GM12878 (cell line): ENCODE data around the gene ARHGAP15. TPM values are rescaled to one million over a fixed set of nuclear protein-coding genes. Genes with fewer than 3 reads are reported as not detected.

ENCODE experiments used
- ATAC-seq: fragments of 200-7000 bp; cut with Tn5 transposase; 3 replicates; pipeline ENCODE4 v1.9.1; 2020; ENCODE audit warnings: mild to moderate bottlenecking, moderate library complexity
- BruUV-seq: library from RNA; stranded (reverse); fragments of 400-500 nt; replicated peaks from 2 replicates; lab custom pipeline; 2021; lab: Mats Ljungman, UMichigan
- CTCF ChIA-PET: fragments of 300-600 bp; sonication (Branson Sonifier 250); formaldehyde crosslinking; extraction: SDS; loops from one replicate; lab custom pipeline; 2021; ENCODE audit warnings: inconsistent platforms; lab: Yijun Ruan, JAX
- POLR2A ChIA-PET: fragments of 350-600 bp; formaldehyde crosslinking; extraction: SDS; loops from one replicate; lab custom pipeline; 2021; ENCODE audit warnings: inconsistent platforms; lab: Charles Lee
- RAD21 ChIA-PET: fragments of 300-600 bp; sonication (Branson Sonifier 250); formaldehyde crosslinking; loops from one replicate; lab custom pipeline; 2023; ENCODE audit warnings: antibody characterized with exemption; ENCODE audit not compliant: unreplicated experiment; lab: Charles Lee
- SMC1A ChIA-PET: fragments of 300-600 bp; sonication (Branson Sonifier 250); formaldehyde crosslinking; loops from one replicate; lab custom pipeline; 2023; ENCODE audit not compliant: unreplicated experiment, uncharacterized antibody; lab: Charles Lee
- DNase-seq: peaks from one replicate; pipeline ENCODE4 v3.0.0-alpha.2; 2011; ENCODE audit warnings: low read depth, low spot score
- FAIRE-seq: peaks from 3 replicates; lab custom pipeline; 2011; peaks lifted over from hg19 to GRCh38; lab: Jason Lieb, UNC
- H2AFZ ChIP-seq: 2 replicates; pipeline ENCODE4 v1.6.0; 2011; ENCODE audit warnings: low read depth, low read length, control low read depth; ENCODE audit not compliant: control insufficient read depth
- H3K27ac ChIP-seq: 2 replicates; pipeline ENCODE4 v1.5.1; 2011; ENCODE audit warnings: control low read depth; ENCODE audit not compliant: control insufficient read depth, insufficient read depth
- H3K27me3 ChIP-seq, 2 experiments: replicated peaks in 1 of 2; 2 replicates each; pipeline versions ENCODE4 v1.6.0 to v1.6.1; 2011; ENCODE audit warnings: low read length in 1 of 2; ENCODE audit not compliant: control insufficient read depth in 2 of 2, insufficient read depth in 2 of 2
- H3K36me3 ChIP-seq, 2 experiments: 2 replicates each; pipeline ENCODE4 v1.5.1; 2011; ENCODE audit warnings: low read length in 1 of 2; ENCODE audit not compliant: control insufficient read depth in 2 of 2, insufficient read depth in 2 of 2
- H3K4me1 ChIP-seq: 2 replicates; pipeline ENCODE4 v1.6.1; 2011; ENCODE audit warnings: mild to moderate bottlenecking, low read length, moderate library complexity, mixed read lengths; ENCODE audit not compliant: control insufficient read depth, insufficient read depth
- H3K4me2 ChIP-seq: 2 replicates; pipeline ENCODE4 v1.6.0; 2011; ENCODE audit warnings: control low read depth; ENCODE audit not compliant: control insufficient read depth, insufficient read depth
- H3K4me3 ChIP-seq: fragments of 200-600 bp; sonication (generic); 2 replicates; pipeline ENCODE4 v1.5.1; 2016
- H3K79me2 ChIP-seq: 2 replicates; pipeline ENCODE4 v1.6.0; 2011; ENCODE audit warnings: low read length; ENCODE audit not compliant: control insufficient read depth, insufficient read depth
- H3K9ac ChIP-seq: 2 replicates; pipeline ENCODE4 v1.8.0; 2011; ENCODE audit warnings: low read length, control low read depth, mixed read lengths; ENCODE audit not compliant: control insufficient read depth, insufficient read depth
- H3K9me3 ChIP-seq: replicated peaks from 3 replicates; pipeline ENCODE4 v1.5.1; 2011; ENCODE audit warnings: mild to moderate bottlenecking, low read length; ENCODE audit not compliant: control insufficient read depth, insufficient read depth
- H4K20me1 ChIP-seq: 2 replicates; pipeline ENCODE4 v1.6.0; 2011; ENCODE audit not compliant: control insufficient read depth, insufficient read depth
- BCL11A ChIP-seq: IDR thresholded peaks from 2 replicates; pipeline ENCODE4 v1.6.1; 2011; ENCODE audit warnings: low read depth, low read length
- STAT3 ChIP-seq: IDR thresholded peaks from 2 replicates; pipeline ENCODE4 v1.6.1; 2011; ENCODE audit warnings: low read depth, low read length, improper control_type of control experiment
- ZNF384 ChIP-seq: IDR thresholded peaks from 2 replicates; pipeline ENCODE4 v1.6.1; 2012; ENCODE audit warnings: low read depth, mild to moderate bottlenecking, low read length, improper control_type of control experiment, borderline replicate concordance
- WGBS: methylation state at CpG from one replicate; pipeline ENCODE4 v1.1.6; 2016; ENCODE audit warnings: low lambda C conversion rate; ENCODE audit not compliant: insufficient replicate concordance, insufficient coverage; ENCODE audit errors: missing lambda C conversion rate; 5-methylcytosine and 5-hydroxymethylcytosine counted together
- in situ Hi-C: fragments of 300-500 bp; cut with MboI; formaldehyde crosslinking; loops from 9 replicates; pipeline ENCODE4 v1.14.3; 2018; ENCODE audit warnings: mixed read lengths
- intact Hi-C: fragments of 100-400 bp; cut with micrococcal nuclease; formaldehyde crosslinking; loops from one replicate; pipeline ENCODE4 v1.14.2; 2022; ENCODE audit not compliant: unreplicated experiment
- polyA plus RNA-seq, 11 experiments: library from polyadenylated mRNA; depleted of rRNA in 4 of 11; unstranded in 6 of 11; stranded (reverse) in 5 of 11; fragments of >200 nt; fragmentation: Nextera tagmentation in 4 of 11; fragmentation: Illumina TruSeq in 1 of 11; extraction: Ambion mirVana in 4 of 11; extraction: Trizol in 1 of 11; gene quantifications; 1 replicate in 1 of 11; 2 replicates in 10 of 11; pipeline versions ENCODE4 v1.2.1 to v1.2.3, GENCODE V29; 2011 to 2016; ENCODE audit warnings: inconsistent platforms in 2 of 11, missing spikeins in 2 of 11, low read depth in 1 of 11
- total RNA-seq, 4 experiments: library from RNA; depleted of rRNA in 3 of 4; stranded (reverse); fragments of >200 nt in 3 of 4; fragmentation: Illumina TruSeq in 1 of 4; extraction: Trizol in 1 of 4; gene quantifications; 2 replicates each; pipeline versions ENCODE4 v1.2.1 to v1.2.3, GENCODE V29; 2013 to 2021
- TF ChIP-seq, protein P1 (sequence below): fragments of 450-650 bp; IDR thresholded peaks from 2 replicates; pipeline ENCODE4 v1.6.1; 2017; ENCODE audit warnings: mild to moderate bottlenecking, moderate library complexity
- TF ChIP-seq, protein P2 (sequence below): IDR thresholded peaks from 2 replicates; pipeline ENCODE4 v1.6.1; 2011; ENCODE audit warnings: borderline replicate concordance, low read depth, mild to moderate bottlenecking, moderate library complexity, low read length; ENCODE audit not compliant: insufficient read depth, poor library complexity, severe bottlenecking
- TF ChIP-seq, protein P3 (sequence below): IDR thresholded peaks from 2 replicates; pipeline ENCODE4 v1.6.1; 2012; ENCODE audit warnings: improper control_type of control experiment, low read depth, low read length; ENCODE audit not compliant: insufficient replicate concordance
- TF ChIP-seq, protein P4 (sequence below): IDR thresholded peaks from 2 replicates; pipeline ENCODE4 v1.6.1; 2011; ENCODE audit warnings: borderline replicate concordance, low read depth, mild to moderate bottlenecking, moderate library complexity, mixed read lengths, low read length; ENCODE audit not compliant: insufficient read depth; ENCODE audit errors: extremely low read length

The ARHGAP15 gene
- total and polyA plus RNA-seq, 10 of the 15 experiments (the other 5 are each of a cell fraction or from before 2014, with no cell fraction given): 38.0 to 92.6 (median 66.7) TPM

DNA sequence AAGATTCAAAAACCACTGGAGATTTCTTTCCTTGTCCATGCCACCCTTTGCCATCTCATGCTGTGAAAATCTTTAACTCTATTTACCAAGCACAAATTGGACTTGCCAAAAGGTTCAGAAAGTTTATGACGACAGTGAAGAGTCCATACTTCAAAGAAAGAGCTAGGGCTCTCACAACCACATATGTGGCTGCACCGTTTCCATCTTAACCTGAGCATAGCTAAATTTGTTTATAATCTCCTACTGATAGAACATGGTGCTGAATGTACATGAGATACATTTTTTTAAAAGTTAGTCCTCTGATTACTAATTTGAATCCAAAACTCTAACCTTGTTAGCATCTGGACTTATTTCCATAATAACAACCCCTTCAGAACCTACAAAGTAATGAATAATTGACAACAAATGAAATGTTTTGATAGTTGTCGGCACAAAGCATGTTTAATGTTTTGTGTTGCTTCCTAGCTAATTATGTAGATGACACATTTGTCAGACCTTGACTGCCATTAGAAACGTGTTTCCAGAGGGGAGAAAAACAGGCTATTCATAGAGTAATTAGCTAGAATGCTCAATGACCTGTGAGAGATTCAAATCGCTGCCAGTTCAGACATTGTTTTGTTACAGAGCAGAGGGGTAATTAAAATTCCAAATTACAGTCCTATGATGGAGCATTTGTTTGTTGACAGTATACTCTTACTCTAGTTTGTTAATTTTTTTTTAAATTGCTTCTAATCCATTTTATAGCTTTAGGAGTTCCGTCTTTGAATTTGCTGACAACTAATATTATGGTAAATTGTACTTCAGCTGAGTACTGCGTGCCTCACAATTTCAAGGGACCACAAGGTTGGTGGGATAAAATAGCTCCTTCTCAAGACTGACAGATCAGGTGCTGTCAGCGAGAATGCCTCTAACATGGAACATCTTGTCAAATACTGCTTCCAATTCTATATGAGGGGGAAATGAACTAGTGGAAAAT lies 31.8 kb downstream of the ARHGAP15 start:
- in situ Hi-C loops (no loop called here), intact Hi-C loops (loop anchor here (5.0 kb wide), 1 partner anchor 49 kb away; no protein-coding TSS in a partner anchor)
- RAD21 ChIA-PET: interaction anchor here (0.9 to 5.1 kb wide), 17 partner anchors 12 to 126 kb away, joined by 3 to 43 read pairs (median 5); partner anchors contain the start of gene ARHGAP15
- Histone ChIP-seq H4K20me1 (0 out of 2 replicates have a peak, but pooled peaks cover 3% of the 10 kb centered on the region), H3K9me3 (no peaks in the 10 kb centered on the region), H3K4me3 (no peak overlapping the region), H3K4me1 (peaks cover 6% of the 10 kb centered on the region), H3K36me3 (peaks cover 0 to 11% of the 10 kb centered on the region in 2 experiments; a peak in 3 of 4 replicates), H2AFZ (no peak overlapping the region), H3K27me3 (no peaks in the 10 kb centered on the region), H3K79me2 (peaks cover 9% of the 10 kb centered on the region), H3K4me2 (no peak overlapping the region), H3K9ac (no peak overlapping the region), H3K27ac (no peak overlapping the region)
- BruUV-seq: no TSS peak
- SMC1A ChIA-PET: interaction anchor here (0.7 to 9.1 kb wide), 21 partner anchors 10 to 97 kb away, joined by 3 to 110 read pairs (median 4); partner anchors contain the start of gene ARHGAP15
- WGBS: 82% methylated on average over 8 of the region's 8 CpGs
- ATAC-seq: no peak
- DNase-seq: no peak
- no peak for FAIRE-seq
- POLR2A ChIA-PET: interaction anchor here (1.0 kb wide), 1 partner anchor 15 kb away, joined by 3 read pairs; no protein-coding TSS in a partner anchor
- CTCF ChIA-PET: interaction anchor here (0.7 to 8.8 kb wide), 23 partner anchors 9 to 368 kb away, joined by 3 to 83 read pairs (median 7); partner anchors contain the start of gene ARHGAP15
- TF ChIP-seq BCL11A: no peak
- TF ChIP-seq ZNF384: no peak
- TF ChIP-seq, protein P1, sequence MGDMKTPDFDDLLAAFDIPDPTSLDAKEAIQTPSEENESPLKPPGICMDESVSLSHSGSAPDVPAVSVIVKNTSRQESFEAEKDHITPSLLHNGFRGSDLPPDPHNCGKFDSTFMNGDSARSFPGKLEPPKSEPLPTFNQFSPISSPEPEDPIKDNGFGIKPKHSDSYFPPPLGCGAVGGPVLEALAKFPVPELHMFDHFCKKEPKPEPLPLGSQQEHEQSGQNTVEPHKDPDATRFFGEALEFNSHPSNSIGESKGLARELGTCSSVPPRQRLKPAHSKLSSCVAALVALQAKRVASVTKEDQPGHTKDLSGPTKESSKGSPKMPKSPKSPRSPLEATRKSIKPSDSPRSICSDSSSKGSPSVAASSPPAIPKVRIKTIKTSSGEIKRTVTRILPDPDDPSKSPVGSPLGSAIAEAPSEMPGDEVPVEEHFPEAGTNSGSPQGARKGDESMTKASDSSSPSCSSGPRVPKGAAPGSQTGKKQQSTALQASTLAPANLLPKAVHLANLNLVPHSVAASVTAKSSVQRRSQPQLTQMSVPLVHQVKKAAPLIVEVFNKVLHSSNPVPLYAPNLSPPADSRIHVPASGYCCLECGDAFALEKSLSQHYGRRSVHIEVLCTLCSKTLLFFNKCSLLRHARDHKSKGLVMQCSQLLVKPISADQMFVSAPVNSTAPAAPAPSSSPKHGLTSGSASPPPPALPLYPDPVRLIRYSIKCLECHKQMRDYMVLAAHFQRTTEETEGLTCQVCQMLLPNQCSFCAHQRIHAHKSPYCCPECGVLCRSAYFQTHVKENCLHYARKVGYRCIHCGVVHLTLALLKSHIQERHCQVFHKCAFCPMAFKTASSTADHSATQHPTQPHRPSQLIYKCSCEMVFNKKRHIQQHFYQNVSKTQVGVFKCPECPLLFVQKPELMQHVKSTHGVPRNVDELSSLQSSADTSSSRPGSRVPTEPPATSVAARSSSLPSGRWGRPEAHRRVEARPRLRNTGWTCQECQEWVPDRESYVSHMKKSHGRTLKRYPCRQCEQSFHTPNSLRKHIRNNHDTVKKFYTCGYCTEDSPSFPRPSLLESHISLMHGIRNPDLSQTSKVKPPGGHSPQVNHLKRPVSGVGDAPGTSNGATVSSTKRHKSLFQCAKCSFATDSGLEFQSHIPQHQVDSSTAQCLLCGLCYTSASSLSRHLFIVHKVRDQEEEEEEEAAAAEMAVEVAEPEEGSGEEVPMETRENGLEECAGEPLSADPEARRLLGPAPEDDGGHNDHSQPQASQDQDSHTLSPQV: no peak
- no peak for TF ChIP-seq STAT3
- TF ChIP-seq, protein P2, sequence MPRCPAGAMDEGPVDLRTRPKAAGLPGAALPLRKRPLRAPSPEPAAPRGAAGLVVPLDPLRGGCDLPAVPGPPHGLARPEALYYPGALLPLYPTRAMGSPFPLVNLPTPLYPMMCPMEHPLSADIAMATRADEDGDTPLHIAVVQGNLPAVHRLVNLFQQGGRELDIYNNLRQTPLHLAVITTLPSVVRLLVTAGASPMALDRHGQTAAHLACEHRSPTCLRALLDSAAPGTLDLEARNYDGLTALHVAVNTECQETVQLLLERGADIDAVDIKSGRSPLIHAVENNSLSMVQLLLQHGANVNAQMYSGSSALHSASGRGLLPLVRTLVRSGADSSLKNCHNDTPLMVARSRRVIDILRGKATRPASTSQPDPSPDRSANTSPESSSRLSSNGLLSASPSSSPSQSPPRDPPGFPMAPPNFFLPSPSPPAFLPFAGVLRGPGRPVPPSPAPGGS: no peak
- TF ChIP-seq, protein P3, sequence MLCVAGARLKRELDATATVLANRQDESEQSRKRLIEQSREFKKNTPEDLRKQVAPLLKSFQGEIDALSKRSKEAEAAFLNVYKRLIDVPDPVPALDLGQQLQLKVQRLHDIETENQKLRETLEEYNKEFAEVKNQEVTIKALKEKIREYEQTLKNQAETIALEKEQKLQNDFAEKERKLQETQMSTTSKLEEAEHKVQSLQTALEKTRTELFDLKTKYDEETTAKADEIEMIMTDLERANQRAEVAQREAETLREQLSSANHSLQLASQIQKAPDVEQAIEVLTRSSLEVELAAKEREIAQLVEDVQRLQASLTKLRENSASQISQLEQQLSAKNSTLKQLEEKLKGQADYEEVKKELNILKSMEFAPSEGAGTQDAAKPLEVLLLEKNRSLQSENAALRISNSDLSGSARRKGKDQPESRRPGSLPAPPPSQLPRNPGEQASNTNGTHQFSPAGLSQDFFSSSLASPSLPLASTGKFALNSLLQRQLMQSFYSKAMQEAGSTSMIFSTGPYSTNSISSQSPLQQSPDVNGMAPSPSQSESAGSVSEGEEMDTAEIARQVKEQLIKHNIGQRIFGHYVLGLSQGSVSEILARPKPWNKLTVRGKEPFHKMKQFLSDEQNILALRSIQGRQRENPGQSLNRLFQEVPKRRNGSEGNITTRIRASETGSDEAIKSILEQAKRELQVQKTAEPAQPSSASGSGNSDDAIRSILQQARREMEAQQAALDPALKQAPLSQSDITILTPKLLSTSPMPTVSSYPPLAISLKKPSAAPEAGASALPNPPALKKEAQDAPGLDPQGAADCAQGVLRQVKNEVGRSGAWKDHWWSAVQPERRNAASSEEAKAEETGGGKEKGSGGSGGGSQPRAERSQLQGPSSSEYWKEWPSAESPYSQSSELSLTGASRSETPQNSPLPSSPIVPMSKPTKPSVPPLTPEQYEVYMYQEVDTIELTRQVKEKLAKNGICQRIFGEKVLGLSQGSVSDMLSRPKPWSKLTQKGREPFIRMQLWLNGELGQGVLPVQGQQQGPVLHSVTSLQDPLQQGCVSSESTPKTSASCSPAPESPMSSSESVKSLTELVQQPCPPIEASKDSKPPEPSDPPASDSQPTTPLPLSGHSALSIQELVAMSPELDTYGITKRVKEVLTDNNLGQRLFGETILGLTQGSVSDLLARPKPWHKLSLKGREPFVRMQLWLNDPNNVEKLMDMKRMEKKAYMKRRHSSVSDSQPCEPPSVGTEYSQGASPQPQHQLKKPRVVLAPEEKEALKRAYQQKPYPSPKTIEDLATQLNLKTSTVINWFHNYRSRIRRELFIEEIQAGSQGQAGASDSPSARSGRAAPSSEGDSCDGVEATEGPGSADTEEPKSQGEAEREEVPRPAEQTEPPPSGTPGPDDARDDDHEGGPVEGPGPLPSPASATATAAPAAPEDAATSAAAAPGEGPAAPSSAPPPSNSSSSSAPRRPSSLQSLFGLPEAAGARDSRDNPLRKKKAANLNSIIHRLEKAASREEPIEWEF: no peak
- TF ChIP-seq, protein P4, sequence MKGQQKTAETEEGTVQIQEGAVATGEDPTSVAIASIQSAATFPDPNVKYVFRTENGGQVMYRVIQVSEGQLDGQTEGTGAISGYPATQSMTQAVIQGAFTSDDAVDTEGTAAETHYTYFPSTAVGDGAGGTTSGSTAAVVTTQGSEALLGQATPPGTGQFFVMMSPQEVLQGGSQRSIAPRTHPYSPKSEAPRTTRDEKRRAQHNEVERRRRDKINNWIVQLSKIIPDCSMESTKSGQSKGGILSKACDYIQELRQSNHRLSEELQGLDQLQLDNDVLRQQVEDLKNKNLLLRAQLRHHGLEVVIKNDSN: no peak
